Forelimb muscle (tissue), 1 donor: ENCODE results near the gene RBFOX2. TPM values are rescaled to one million over a fixed set of nuclear protein-coding genes. Genes with fewer than 3 reads are reported as not detected.
A peak's percentile ranks its signal among the peaks of the same experiment; 100 is the strongest.
"Not testable (repeated sequence)": the region's sequence is repeated elsewhere in the genome, so short reads cannot be mapped to it uniquely, and the experiment has no call there.

Experiments
- DNase-seq: peaks from one replicate; pipeline ENCODE4 v3.0.0-alpha.2; 2013; ENCODE audit warnings: low read depth
- polyA plus RNA-seq: library from polyadenylated mRNA; unstranded; fragments of 120-200 nt; gene quantifications from one replicate; pipeline ENCODE4 v1.2.1, GENCODE V29; 2013; ENCODE audit not compliant: insufficient read length

RBFOX2 gene, protein sequence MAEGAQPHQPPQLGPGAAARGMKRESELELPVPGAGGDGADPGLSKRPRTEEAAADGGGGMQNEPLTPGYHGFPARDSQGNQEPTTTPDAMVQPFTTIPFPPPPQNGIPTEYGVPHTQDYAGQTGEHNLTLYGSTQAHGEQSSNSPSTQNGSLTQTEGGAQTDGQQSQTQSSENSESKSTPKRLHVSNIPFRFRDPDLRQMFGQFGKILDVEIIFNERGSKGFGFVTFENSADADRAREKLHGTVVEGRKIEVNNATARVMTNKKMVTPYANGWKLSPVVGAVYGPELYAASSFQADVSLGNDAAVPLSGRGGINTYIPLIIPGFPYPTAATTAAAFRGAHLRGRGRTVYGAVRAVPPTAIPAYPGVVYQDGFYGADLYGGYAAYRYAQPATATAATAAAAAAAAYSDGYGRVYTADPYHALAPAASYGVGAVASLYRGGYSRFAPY
- polyA plus RNA-seq: 191 TPM

DNA sequence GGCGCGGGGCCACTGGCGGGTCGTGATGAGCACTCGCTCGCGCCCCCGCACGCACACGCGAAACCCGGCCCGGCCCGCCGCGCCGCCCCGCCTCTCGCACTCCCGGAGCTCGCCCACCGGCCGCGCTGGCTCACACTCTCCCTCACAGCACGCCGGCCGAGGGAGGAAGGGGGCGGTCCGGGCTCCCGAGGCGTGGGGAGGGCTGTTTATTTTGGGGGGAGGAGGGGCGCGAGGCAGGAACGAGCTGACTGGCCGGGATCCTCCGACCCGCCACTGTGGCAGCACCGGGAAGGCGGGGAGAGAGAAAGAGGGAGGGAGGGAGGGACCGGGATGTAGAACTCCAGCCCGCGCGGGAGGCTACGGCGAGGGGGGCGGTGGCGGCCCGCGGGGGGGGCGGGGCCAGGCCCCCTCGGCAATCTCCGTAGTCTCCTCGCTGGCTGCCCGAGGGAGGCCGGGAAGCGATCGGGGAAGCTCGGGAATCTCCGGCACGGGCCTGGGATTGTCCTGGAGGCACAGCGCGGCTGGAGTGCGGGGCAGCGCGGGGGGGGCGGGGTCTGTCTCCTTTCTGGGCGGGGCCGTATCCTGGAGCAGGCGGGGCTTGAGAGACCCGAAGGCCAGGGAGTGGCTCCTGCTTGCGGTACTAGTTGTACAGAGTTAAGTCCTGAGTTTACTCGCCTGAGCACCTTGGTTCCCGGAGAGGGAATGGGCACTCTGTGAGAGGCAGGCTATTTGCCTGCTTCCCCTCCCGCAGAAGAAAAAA is at the start of gene RBFOX2:
RBFOX2 (minus strand) TSS at position 179 of the 760 bp plus-strand sequence. CDS start 399 bp downstream, outside the sequence.
- DNase-seq: peak; percentile 73

DNA sequence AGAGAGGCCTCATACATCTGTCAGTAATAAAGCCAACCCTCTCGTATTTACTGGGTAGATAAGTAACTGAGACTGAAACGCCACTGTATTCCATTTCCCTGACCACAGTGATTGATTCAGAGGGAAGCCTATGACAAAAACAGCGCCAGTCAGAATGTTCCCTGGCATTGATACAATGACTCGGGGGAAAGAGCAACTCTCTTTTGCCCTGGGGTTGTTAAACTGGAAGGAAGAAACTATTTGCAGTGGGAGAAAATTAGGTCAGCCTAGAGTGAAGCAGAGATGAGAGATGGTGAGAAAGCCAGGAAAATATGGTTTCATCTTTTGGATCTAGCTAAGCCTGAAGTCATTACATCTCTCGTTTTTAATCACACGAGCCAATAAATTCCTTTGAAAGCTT is 48.6 kb upstream of the RBFOX2 start:
- peak; percentile 85 for DNase-seq

DNA sequence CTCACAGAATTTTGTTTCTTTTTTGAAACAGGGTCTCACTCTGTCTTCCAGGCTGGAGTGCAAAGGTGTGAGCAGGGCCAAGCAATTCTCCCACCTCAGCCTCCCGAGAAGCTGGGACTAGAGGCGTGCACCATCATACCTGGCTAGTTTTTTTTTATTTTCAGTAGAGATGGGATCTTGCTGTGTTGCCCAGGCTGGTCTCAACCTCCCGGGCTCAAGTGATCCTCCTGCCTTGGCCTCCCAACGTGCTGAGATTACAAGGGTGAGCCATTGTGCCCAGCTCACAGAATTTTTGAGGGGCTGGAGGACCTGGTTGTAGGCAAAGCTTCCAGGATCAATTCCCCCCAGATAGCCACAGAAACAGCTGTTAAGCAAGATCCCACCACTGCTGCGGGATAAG is 47.1 kb upstream of the RBFOX2 start:
- no peak for DNase-seq

DNA sequence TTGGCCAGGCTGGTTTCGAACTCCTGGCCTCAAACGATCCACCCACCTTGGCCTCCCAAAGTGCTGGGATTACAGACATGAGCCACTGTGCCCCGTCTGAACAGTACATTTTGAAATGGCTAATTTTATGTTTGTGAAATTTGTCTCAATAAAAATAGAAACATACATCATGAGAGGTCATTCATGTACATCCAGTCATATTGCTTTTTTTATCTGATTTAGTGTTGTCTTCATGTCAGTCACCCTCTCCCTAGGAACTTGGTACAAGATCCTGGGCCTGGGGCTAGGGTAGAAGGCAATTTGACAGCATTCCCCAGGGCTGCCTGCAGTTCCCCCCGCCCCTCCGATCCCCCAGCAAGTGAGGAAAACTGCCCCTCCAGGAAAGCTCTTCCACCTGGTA is 46.6 kb upstream of the RBFOX2 start:
- DNase-seq: no peak

DNA sequence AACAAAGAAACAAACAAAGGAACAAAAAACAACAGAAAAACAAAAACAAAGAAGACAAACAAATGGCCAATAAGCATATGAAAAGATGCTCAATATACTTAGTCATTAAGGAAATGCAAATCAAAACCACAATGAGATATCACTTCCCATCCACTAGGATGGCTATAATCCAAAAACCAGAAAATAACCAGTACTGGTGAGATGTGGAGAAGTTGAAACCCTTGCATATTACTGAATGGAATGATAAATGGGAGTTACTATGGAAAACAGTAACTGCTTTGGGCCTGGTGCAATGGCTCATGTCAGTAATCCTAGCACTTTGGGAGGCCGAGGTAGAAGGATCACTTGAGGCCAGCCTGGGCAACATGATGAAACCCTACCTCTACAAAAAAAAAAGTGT is 44.9 kb upstream of the RBFOX2 start:
- DNase-seq: no peak

DNA sequence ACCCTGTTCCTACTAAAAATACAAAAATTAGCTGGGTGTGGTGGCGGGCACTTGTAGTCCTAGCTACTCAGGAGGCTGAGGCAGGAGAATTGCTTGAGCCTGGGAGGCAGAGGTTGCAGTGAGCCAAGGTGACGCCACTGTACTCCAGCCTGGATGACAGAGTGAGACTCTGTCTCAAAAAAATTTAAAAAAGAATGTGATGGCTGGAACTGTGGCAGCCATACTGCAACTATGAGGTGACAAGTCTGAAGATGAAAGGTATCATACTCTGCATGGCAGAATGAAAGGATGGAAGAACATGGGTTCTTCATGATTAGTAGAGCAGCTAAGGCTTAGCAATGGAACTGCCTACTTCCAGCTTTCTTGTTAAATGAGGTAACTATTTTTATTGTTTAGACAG is 42.0 kb upstream of the RBFOX2 start:
- not testable (repeated sequence) for DNase-seq

DNA sequence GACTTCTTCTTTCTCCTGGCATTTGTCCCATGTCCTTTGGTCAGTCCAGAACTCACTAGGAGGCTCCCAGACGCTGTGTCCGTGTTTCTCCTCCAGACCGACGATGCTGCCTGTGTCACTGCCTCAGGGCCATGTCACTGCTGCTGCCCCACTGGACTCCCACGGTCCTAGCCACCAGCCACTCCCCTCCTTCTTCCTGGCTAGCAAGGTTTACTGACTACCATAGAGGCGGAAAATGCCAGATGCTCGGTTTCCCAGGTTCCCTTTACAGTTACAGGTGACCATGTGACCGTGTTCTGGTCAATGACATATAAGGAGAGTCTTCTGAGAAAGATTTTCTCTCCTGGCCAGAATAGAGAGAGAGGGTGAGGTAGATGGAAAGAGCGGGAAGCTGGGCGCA is 40.7 kb upstream of the RBFOX2 start:
- no peak for DNase-seq

DNA sequence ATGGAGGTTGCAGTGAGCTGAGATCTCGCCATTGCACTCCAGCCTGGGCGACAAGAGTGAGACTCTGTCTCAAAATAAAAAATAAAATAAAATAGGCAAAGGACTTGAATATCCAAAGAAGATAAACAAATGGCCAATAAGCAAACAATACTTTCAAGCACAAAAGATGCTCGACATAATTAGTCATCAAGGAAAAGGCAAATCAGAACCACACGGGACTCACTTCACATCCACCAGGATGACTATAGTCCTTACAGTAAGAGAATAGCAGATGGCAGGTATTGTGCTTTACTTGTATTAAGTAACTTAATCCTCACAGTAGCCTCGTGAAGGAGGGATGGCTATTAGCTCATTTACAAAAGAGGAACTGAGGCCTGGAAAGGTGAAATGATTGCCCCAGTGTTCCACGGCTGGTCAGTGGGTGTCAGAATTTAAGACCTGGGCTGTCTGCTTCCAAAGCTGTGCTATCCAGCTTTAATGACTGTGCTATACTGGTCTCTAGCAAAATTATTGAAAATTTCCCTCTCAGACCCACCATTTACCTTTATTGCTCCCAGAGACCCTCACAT is 40.2 kb upstream of the RBFOX2 start:
- no peak for DNase-seq

DNA sequence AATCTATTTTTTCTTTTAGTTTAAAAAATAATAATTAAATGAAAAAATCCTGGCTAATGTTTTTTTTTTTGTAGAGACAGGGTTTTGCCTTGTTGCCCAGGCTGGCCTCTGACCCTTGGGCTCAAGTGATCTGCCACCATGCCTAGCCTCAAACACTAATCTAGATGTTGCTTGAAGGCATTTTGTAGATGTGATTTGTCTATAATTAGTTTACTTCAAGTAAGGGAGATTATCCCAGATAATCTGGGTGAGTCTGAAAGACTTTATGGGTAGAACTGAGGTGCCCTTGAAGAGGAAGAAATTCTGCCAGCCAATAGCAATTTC is 38.6 kb upstream of the RBFOX2 start:
- no peak for DNase-seq

DNA sequence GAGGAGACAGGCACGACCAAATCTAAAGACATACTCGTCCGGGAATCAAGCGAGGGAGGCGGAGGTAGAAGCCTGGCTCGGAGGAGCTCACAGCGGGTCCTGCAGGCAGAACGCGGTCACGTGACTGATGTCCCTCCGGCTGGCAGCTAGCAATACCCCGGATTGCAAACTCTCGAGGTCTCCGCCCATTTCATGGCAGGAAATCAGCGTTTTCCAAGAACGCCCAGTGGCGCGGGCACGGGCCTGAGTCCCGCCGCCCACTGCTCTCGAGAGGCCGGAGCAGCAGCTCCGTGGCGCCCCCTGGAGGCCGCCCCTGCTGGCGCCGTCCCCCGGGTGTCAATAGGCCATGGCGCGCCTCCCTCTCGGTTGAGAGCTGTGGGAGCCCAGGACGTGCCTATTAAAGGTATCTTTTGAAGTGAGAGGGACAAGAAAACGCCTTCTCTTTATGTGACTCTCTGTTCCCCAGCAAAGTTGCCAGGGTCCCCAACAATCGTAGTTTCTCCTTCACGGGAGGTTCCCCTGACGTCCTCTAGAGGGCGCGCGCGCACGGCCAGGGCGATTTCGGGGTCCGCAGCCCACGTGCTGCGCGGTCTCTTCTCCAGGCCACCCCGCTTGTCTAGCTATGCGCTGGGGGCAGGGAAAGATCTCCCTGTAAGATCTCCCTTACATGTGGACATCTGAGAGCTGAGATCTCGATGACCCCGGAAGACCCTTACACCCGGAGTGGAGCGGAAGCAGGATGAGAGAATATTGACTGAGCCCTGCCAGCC is 37.3 kb upstream of the RBFOX2 start:
- DNase-seq: no peak

DNA sequence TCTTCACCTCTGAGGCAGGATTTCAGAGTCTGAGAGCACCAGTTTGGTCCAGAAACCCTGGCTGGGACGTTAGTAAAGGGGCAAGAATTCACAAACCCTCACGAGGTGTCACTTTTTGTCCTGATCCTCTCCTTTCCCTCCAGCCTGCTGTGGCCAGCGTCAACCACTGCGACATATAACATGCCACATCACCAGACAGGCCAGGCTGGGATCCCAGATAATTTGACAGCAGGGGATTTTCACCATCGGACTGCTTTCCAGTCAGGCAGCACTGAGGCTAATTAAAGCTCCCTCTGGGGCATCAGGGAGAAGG is 36.8 kb upstream of the RBFOX2 start:
- no peak for DNase-seq

DNA sequence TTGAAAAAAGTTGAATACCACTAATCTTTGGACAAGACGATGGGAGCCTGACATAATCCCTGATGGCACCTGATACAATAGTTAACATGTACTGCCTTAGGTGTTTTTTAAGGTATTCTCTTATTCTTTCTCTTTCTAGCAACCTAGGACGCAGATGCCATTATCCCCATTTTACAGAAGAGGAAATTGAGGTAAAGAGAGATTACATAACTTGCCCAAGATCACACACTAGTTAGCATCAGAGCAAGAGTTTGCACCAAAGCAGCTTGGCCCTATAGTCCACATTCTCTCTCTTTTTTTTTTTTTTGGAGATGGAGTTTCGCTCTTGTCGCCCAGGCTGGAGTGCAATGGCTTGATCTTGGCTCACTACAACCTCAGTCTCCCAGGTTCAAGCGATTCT is 35.7 kb upstream of the RBFOX2 start:
- no peak for DNase-seq

DNA sequence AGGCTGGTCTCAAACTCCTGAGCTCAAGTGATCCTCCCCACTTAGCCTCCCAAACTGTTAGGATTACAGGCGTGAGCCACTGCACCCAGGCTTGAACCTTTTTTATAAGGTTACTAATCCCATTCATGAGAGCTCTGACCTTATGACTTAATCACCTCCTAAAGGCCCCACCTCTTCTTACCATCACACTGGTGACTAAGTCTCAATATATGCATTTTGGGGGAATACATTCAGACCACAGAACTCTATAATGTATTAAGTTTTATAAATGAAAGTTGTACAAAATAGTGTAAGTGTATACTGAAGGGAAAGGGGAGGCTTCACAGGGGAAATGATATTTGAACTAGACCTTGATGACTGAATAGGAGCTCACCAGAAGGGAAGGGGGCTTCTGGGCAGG is 28.4 kb upstream of the RBFOX2 start:
- no peak for DNase-seq

DNA sequence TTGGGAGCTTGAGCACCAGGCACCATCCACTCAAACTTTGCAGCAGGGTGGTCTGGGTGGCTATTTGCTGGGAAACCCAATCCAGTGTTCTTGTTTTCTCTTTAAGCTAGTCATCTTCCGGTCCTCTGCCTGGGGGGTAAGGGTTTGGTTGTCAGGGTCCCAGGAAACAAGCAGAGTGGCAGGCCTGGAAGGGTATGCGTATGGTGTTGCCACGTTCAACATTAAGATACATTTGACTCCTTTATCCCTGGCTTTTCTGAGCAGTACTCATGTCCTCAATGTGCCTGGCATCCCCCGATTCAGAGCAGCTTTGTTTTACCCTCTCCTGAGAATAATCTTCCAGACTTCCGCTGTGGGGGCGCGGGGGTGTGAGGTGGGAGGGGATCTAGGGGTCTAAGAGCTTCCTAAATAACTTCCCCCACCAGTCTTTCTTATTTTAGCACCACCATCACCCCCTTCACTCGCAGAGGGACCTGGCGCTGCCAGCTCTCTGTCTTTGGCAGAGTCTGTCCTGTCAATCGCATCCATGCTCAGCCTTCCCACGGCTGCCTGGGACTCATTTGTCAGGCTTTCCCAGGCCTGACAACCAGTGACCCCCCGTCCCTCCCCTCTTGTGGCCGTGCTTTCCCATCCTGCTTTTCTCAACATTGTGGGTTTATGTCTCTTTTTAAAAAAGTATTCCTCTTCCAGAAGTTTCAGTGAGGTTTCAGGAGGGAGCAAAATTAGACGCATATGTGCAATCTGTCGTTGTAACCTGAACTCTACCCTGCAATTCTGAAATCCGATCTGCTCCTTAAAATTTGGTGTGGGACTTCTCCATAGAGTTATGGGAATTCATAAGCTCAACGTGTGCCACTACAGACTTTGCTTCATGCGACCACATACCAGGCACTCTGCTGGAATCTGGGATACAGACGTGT is 27.0 kb upstream of the RBFOX2 start:
- DNase-seq: no peak

DNA sequence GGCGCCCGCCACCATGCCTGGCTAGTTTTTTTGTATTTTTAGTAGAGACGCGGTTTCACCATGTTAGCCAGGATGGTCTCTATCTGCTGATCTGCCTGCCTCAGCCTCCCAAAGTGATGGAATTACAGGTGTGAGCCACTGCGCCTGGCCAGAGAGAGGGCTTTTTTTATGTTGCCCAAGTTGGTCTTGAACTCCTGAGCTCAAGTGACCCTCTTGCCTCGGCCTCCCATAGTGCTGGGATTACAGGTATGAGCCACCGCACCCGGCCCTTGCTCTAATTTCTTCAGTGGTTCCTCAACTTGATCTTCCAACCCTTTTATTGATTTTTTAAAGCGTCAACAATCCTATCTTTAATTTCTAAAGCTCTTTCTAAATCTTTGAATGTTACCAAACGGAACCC is 25.8 kb upstream of the RBFOX2 start:
- DNase-seq: not testable (repeated sequence)

DNA sequence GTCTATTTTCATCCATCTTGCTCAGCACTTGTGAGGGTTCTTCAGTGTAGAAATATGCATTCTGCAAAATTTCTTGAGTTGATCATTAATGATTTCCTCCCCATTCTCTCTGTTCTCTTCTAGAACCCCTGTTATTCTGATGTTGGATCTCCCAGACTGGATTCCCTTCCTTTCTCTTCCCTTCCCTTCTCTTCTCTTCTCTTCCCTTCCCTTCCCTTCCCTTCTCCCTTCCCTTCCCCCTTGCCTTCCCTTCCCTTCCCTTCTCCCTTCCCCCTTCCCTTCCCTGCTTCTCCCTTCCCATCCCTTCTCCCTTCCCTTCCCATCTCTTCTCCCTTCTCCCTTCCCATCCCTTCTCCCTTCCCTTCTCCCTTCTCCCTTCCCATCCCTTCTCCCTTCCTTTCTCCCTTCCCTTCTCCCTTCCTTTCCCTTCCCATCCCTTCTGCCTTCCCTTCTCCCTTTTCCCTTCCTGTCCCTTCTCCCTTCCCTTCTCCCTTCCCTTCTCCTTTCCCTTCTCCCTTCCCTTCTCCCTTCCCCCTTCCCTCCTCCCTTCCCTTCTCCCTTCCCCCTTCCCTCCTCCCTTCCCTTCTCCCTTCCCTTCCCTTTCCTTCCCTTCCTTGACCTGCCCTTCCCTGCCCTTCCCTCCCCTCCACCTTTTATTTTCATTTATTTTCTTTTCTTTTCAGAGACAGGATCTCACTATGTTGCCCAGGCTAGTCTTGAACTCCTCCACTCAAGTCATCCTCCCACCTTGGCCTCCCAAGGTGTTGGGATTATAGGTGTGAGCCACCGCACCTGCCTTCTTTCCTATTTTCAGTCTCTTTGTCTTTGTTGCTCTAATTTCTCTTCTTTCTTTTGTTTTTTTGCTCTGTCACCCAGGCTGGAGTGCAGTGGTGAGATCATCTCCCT is 24.9 kb upstream of the RBFOX2 start:
- no peak for DNase-seq

DNA sequence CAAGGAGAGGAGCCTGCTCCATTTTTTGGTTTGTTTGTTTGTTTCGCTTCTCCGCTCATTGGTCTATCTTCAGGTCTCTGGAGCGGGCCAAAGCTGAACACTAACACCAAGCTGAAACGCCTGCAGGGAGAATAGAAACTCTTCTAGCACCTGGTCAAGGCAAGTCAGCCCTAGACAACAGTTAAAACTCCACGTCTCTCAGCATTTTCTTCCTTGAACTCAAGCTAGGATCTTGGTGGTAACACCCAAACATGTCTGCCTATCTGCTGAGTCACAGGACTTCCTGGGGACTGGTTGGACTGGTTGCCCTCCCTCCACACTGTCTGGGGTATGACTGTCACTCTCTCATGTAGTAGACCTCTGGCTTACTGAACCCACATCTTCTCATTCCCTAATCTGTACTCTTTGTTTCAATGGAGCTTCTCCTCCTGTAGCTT is 23.9 kb upstream of the RBFOX2 start:
- no peak for DNase-seq

DNA sequence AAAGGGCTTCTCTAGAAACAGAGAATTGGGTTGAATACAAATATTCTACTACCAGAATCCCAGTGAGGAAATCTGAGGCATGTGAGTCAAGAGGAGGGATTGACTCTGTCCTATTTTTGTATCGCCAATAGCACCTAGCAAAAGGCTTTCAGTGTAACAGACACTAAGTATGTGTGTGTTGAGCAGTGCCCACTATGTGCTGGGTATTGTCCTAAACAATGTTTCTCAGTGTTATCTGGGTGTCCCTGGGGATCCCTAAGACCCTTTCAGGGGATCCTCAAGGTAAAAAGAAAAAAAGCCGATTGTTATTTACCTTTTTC is 21.0 kb upstream of the RBFOX2 start:
- no peak for DNase-seq

DNA sequence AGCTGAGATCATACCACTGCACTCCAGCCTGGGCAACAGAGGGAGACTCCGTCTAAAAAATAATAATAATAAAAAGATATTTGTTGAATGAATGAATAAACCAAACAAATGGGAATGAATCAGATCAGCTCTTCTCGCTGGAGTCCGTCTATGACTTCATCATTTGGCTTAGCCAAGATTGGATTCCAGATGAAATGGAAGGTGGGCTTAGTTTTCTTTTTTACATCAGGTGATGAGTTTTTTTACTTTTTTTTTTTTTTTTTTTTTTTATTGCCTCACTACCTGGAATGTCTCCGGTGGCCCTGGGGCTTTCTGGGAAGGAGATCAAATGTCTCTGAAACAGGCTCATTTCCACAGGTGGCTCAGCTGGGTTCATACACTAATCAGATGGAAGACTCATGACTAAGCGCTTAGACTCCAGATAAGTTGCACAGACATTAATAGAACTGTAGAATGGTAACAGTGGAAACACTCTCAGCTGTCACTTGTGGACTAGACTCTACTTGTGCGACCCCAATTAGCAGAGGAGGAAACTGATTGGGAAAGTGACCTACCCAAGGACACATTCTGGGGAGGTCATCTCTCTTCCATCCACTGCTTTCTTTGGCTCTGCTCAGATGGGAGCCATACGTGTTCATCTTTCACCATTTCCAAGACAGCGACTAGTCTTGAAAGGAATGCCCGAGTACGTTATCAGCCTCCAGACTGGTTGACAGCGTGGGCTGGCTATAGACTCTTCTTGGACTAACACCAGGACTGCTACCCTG is 20.5 kb upstream of the RBFOX2 start:
- DNase-seq: no peak
